ENCODE data around the gene PNPLA7.
A peak's percentile ranks its signal among the peaks of the same experiment; 100 is the strongest.
"Not testable (repeated sequence)": the region's sequence is repeated elsewhere in the genome, so short reads cannot be mapped to it uniquely, and the experiment has no call there.

Gene PNPLA7

DNA sequence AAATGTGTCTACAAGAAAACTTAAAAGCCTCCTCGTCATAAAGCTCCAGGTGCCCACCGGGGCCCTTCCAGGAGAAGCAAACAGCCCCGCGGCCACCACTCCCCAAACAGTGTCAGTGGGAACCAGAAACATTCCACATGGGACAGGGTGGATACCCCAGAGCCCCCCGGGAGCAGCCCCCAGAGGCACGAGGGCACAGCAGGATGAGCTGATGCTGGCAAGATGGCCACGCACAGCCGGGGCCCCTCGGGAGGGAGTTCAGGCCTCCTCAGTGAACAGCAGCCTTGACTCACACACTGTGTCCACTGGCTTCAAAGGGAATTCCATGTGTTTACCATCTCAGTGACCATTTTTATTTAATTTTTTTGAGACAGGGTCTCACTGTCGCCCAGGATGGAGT lies 137.8 kb downstream of the PNPLA7 start:
- DNase-seq (ENCODE audit: insufficient read length) = no peak
- FAIRE-seq = no peak
- TF ChIP-seq TAF1 (IDR thresholded peaks at IDR 0.05; ENCODE audit: borderline replicate concordance, low read depth, low read length) (no peak), POLR2AphosphoS5 (IDR thresholded peaks at IDR 0.05; ENCODE audit: low read depth, low read length) (no peak), POLR2A (IDR thresholded peaks at IDR 0.05; ENCODE audit: low read depth, low read length) (no peak)

DNA sequence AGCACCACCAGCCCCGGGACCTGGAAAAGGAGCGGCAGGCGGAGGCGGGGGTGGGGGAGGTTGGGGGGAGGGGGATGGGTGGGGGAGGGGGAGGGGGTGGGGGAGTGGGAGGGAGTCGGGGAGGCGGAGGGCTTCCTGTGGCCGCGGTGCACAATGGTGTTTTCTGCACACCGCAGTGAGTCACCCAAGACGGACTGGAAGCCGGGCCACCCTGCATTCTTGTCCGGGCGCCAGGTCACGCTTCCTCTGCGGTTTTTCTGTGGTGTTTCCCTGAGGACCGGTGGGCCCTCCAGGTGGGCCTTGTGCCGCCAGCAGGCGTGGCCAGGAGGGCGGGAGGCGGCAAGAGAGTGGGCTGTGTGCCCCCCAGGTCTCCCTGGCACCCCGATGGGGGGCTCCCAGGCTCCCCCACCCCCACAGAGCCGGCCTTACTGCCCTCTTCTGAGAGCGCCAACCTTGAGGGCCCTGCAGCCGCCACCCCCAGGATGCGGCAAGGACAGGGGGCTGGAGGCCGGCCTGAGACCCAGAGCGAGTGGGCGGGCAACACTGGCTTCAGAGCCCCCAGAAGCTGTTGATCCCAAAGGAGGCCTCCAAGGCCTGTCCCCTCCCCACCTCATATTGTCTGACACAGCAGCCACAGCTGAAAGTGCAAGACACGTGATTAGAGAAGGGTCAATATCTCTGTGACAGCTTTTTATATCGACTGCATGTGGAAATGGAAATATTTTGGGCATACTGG lies 138.4 kb downstream of the PNPLA7 start:
- TF ChIP-seq POLR2A (IDR thresholded peaks at IDR 0.05; ENCODE audit: low read depth, low read length) (no peak), POLR2AphosphoS5 (IDR thresholded peaks at IDR 0.05; ENCODE audit: low read depth, low read length) (no peak), TAF1 (IDR thresholded peaks at IDR 0.05; ENCODE audit: borderline replicate concordance, low read depth, low read length) (no peak)
- DNase-seq (ENCODE audit: insufficient read length) (peak; percentile 70), FAIRE-seq (peak; percentile 85)

DNA sequence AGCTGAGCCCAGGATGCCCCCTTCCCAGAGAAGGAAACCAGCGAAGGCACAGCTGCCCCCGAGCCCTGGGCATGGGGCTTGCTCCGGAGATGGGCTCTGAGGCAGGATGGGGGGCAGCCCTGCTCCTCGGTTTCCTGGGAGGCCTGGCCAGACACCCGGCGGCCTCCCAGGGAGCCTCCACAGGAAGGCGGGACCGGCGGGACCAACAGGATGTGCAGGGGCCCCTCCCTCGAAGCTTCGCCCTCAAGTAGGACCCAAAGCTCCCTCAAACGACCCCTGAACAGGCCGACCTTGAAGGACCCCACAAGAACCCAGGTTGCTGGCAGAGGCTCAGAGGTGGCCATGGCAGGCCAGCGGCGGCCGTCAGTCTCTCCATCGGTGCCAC lies 138.9 kb downstream of the PNPLA7 start:
- FAIRE-seq (no peak), DNase-seq (ENCODE audit: insufficient read length) (no peak)
- TF ChIP-seq POLR2AphosphoS5 (IDR thresholded peaks at IDR 0.05; ENCODE audit: low read depth, low read length) (no peak), TAF1 (IDR thresholded peaks at IDR 0.05; ENCODE audit: borderline replicate concordance, low read depth, low read length) (no peak)

- FAIRE-seq (no peak), DNase-seq (ENCODE audit: insufficient read length) (no peak)
- TF ChIP-seq TAF1 (IDR thresholded peaks at IDR 0.05; ENCODE audit: borderline replicate concordance, low read depth, low read length) (no peak), POLR2A (IDR thresholded peaks at IDR 0.05; ENCODE audit: low read depth, low read length) (no peak)
Observed at GRCh38 chr9:137410891-137411249, 139.3 kb downstream of the PNPLA7 start.

- not testable (repeated sequence) for DNase-seq (ENCODE audit: insufficient read length); FAIRE-seq
Observed at GRCh38 chr9:137410236-137410890, 139.8 kb downstream of the PNPLA7 start.

All from GM12892 (cell line).